Stimulated activated naive CD8-positive, alpha-beta T cell treated with anti-CD3 and anti-CD28 coated beads, Interleukin-15, amount 100 ng/mL, for 72 hours (primary cell): ENCODE data around the gene EPB41L3.
"Not testable (repeated sequence)": the region's sequence is repeated elsewhere in the genome, so short reads cannot be mapped to it uniquely, and the experiment has no call there.

Experiments
- ATAC-seq: fragments of 150-1000 bp; cut with Tn5 transposase; 2 replicates; pipeline ENCODE4 v1.10.0; 2021; ENCODE audit warnings: mild to moderate bottlenecking, moderate library complexity
- DNase-seq, 2 donors: peaks; one replicate each; pipeline ENCODE4 v3.0.0; 2021 to 2022
- H3K27ac Mint-ChIP-seq, 2 donors: one replicate each; pipeline ENCODE4 v1.8.0; 2022; ENCODE audit warnings: mild to moderate bottlenecking in 2 of 2, mixed read lengths in 2 of 2, moderate library complexity in 2 of 2
- H3K27me3 Mint-ChIP-seq: one replicate; pipeline ENCODE4 v1.8.0; 2022; ENCODE audit warnings: mixed read lengths
- H3K4me1 Mint-ChIP-seq: one replicate; pipeline ENCODE4 v1.8.0; 2022; ENCODE audit warnings: mild to moderate bottlenecking, mixed read lengths
- H3K4me3 Mint-ChIP-seq, 2 donors: one replicate each; pipeline ENCODE4 v1.8.0; 2022; ENCODE audit warnings: mild to moderate bottlenecking in 2 of 2, mixed read lengths in 2 of 2, moderate library complexity in 1 of 2
- H3K9me3 Mint-ChIP-seq, 2 donors: one replicate each; pipeline ENCODE4 v1.8.0; 2022; ENCODE audit warnings: mixed read lengths in 2 of 2

The EPB41L3 gene

GRCh38 chr18:5516841-5517240, 27.0 kb downstream of the EPB41L3 start:
- no peak overlapping the region for H3K27ac Mint-ChIP-seq
- ATAC-seq: no peak
- DNase-seq: no peak
- no peaks in the 10 kb centered on the region for H3K27me3 Mint-ChIP-seq
- no peak overlapping the region for H3K4me3 Mint-ChIP-seq
- no peaks in the 10 kb centered on the region for H3K9me3 Mint-ChIP-seq
- no peaks in the 10 kb centered on the region for H3K4me1 Mint-ChIP-seq

GRCh38 chr18:5515011-5515784, 28.6 kb downstream of the EPB41L3 start:
- Mint-ChIP-seq H3K9me3 (no peaks in the 10 kb centered on the region), H3K27ac (no peak overlapping the region), H3K4me1 (no peaks in the 10 kb centered on the region), H3K27me3 (peaks cover 2% of the 10 kb centered on the region), H3K4me3 (no peak overlapping the region)
- ATAC-seq (no peak), DNase-seq (no peak)

GRCh38 chr18:5513947-5514346, 29.9 kb downstream of the EPB41L3 start:
- no peak overlapping the region for H3K27ac Mint-ChIP-seq
- peaks cover 6% of the 10 kb centered on the region for H3K27me3 Mint-ChIP-seq
- DNase-seq (no peak), ATAC-seq (no peak)
- no peaks in the 10 kb centered on the region for H3K9me3 Mint-ChIP-seq
- no peaks in the 10 kb centered on the region for H3K4me1 Mint-ChIP-seq
- no peak overlapping the region for H3K4me3 Mint-ChIP-seq

GRCh38 chr18:5512176-5512575, 31.6 kb downstream of the EPB41L3 start:
- ATAC-seq: no peak
- Mint-ChIP-seq H3K4me3 (no peak overlapping the region), H3K4me1 (no peaks in the 10 kb centered on the region), H3K9me3 (no peaks in the 10 kb centered on the region), H3K27ac (no peak overlapping the region), H3K27me3 (peaks cover 9% of the 10 kb centered on the region)
- DNase-seq: no peak

GRCh38 chr18:5511541-5511940, 32.3 kb downstream of the EPB41L3 start:
- DNase-seq, ATAC-seq, H3K4me3 Mint-ChIP-seq, H3K9me3 Mint-ChIP-seq, H3K27ac Mint-ChIP-seq, H3K4me1 Mint-ChIP-seq: not testable (repeated sequence)
- H3K27me3 Mint-ChIP-seq: peaks cover 15% of the 10 kb centered on the region

- DNase-seq: no peak
- no peak overlapping the region for H3K27ac Mint-ChIP-seq
- H3K4me1 Mint-ChIP-seq: no peaks in the 10 kb centered on the region
These were observed 33.5 kb downstream of the EPB41L3 start for GRCh38 chr18:5510135-5510846.

GRCh38 chr18:5508821-5509220, 35.0 kb downstream of the EPB41L3 start:
- DNase-seq (no peak), ATAC-seq (no peak)
- Mint-ChIP-seq H3K27ac (no peak overlapping the region), H3K27me3 (peaks cover 37% of the 10 kb centered on the region), H3K9me3 (no peaks in the 10 kb centered on the region), H3K4me1 (no peaks in the 10 kb centered on the region), H3K4me3 (no peak overlapping the region)

More at GRCh38 chr18:5510135-5510846, 33.5 kb downstream of the EPB41L3 start:
- no peaks in the 10 kb centered on the region for H3K9me3 Mint-ChIP-seq
- ATAC-seq: no peak
- no peak overlapping the region for H3K4me3 Mint-ChIP-seq
- H3K27me3 Mint-ChIP-seq: peaks cover 27% of the 10 kb centered on the region

GRCh38 chr18:5507756-5508155, 36.0 kb downstream of the EPB41L3 start:
- Mint-ChIP-seq H3K4me1 (no peaks in the 10 kb centered on the region), H3K27me3 (peaks cover 38% of the 10 kb centered on the region), H3K4me3 (no peak overlapping the region), H3K9me3 (no peaks in the 10 kb centered on the region), H3K27ac (no peak overlapping the region)
- DNase-seq: no peak
- ATAC-seq: no peak

GRCh38 chr18:5506174-5506573, 37.6 kb downstream of the EPB41L3 start:
- no peak overlapping the region for H3K27ac Mint-ChIP-seq
- no peaks in the 10 kb centered on the region for H3K9me3 Mint-ChIP-seq
- peaks cover 44% of the 10 kb centered on the region for H3K27me3 Mint-ChIP-seq
- DNase-seq (no peak), ATAC-seq (no peak)
- no peak overlapping the region for H3K4me3 Mint-ChIP-seq
- no peaks in the 10 kb centered on the region for H3K4me1 Mint-ChIP-seq

GRCh38 chr18:5503740-5504139, 40.1 kb downstream of the EPB41L3 start:
- no peaks in the 10 kb centered on the region for H3K9me3 Mint-ChIP-seq
- no peak overlapping the region for H3K27ac Mint-ChIP-seq
- no peak overlapping the region for H3K4me3 Mint-ChIP-seq
- no peaks in the 10 kb centered on the region for H3K4me1 Mint-ChIP-seq
- H3K27me3 Mint-ChIP-seq: peaks cover 38% of the 10 kb centered on the region
- DNase-seq: no peak
- ATAC-seq: no peak

- Mint-ChIP-seq H3K27ac (no peak overlapping the region), H3K4me1 (no peaks in the 10 kb centered on the region), H3K9me3 (no peaks in the 10 kb centered on the region), H3K4me3 (no peak overlapping the region), H3K27me3 (peaks cover 28% of the 10 kb centered on the region)
- DNase-seq: no peak
- ATAC-seq: no peak
These were observed 43.4 kb downstream of the EPB41L3 start for GRCh38 chr18:5500158-5500939.

- H3K27me3 Mint-ChIP-seq: peaks cover 28% of the 10 kb centered on the region
- no peak for ATAC-seq
- DNase-seq: no peak
- H3K4me3 Mint-ChIP-seq: no peak overlapping the region
- no peak overlapping the region for H3K27ac Mint-ChIP-seq
- H3K4me1 Mint-ChIP-seq: no peaks in the 10 kb centered on the region
- H3K9me3 Mint-ChIP-seq: no peaks in the 10 kb centered on the region
These were observed 45.3 kb downstream of the EPB41L3 start for GRCh38 chr18:5498452-5498851.

GRCh38 chr18:5496305-5496704, 47.5 kb downstream of the EPB41L3 start:
- DNase-seq: no peak
- Mint-ChIP-seq H3K4me3 (no peak overlapping the region), H3K27ac (no peak overlapping the region), H3K27me3 (peaks cover 21% of the 10 kb centered on the region), H3K4me1 (no peaks in the 10 kb centered on the region), H3K9me3 (no peaks in the 10 kb centered on the region)
- ATAC-seq: no peak

GRCh38 chr18:5490753-5491480, 52.9 kb downstream of the EPB41L3 start:
- Mint-ChIP-seq H3K4me3 (no peak overlapping the region), H3K27me3 (peaks cover 18% of the 10 kb centered on the region)

GRCh38 chr18:5488844-5489243, 55.0 kb downstream of the EPB41L3 start:
- no peaks in the 10 kb centered on the region for H3K4me1 Mint-ChIP-seq
- ATAC-seq: no peak
- no peak for DNase-seq
- no peak overlapping the region for H3K4me3 Mint-ChIP-seq
- no peak overlapping the region for H3K27ac Mint-ChIP-seq
- H3K9me3 Mint-ChIP-seq: peaks cover 0 to 9% of the 10 kb centered on the region in 2 donors
- peaks cover 17% of the 10 kb centered on the region for H3K27me3 Mint-ChIP-seq

More at GRCh38 chr18:5490753-5491480, 52.9 kb downstream of the EPB41L3 start:
- no peaks in the 10 kb centered on the region for H3K9me3 Mint-ChIP-seq
- no peak overlapping the region for H3K27ac Mint-ChIP-seq
- DNase-seq: no peak
- no peak for ATAC-seq
- H3K4me1 Mint-ChIP-seq: no peaks in the 10 kb centered on the region
